Gastrocnemius medialis (tissue), 4 donors: ENCODE measurements around the gene CCDC158. TPM values are rescaled to one million over a fixed set of nuclear protein-coding genes. Genes with fewer than 3 reads are reported as not detected.

Experiments
- ATAC-seq, 2 donors: fragments of 150-250 bp; one replicate each; pipeline ENCODE4 v1.9.1; 2016
- DNase-seq, 2 donors: peaks; one replicate each; pipeline ENCODE4 v3.0.0-alpha.2; 2019
- H3K27ac ChIP-seq, 4 donors: fragments of 200-600 bp; sonication (generic); 1 replicate in 1 of 4; 2 replicates in 3 of 4; pipeline ENCODE4 v1.5.1; 2016 to 2018; ENCODE audit warnings: mild to moderate bottlenecking in 2 of 4, moderate library complexity in 1 of 4
- H3K27me3 ChIP-seq, 3 donors: fragments of 200-600 bp; sonication (generic) in 2 of 3; 1 replicate in 1 of 3; 2 replicates in 2 of 3; pipeline versions ENCODE4 v1.5.1 to v1.6.0; 2016 to 2019; ENCODE audit warnings: mild to moderate bottlenecking in 1 of 3, moderate library complexity in 1 of 3
- H3K36me3 ChIP-seq, 2 donors: fragments of 200-600 bp; sonication (generic) in 1 of 2; one replicate each; pipeline ENCODE4 v1.5.1; 2017 to 2018
- H3K4me1 ChIP-seq, 2 donors: fragments of 200-600 bp; sonication (generic) in 1 of 2; one replicate each; pipeline ENCODE4 v1.5.1; 2016 to 2017; ENCODE audit warnings: mild to moderate bottlenecking in 2 of 2
- H3K4me3 ChIP-seq, 4 donors: fragments of 200-600 bp; sonication (generic) in 3 of 4; 1 replicate in 1 of 4; 2 replicates in 3 of 4; pipeline ENCODE4 v1.5.1; 2016 to 2019; ENCODE audit warnings: mild to moderate bottlenecking in 2 of 4
- H3K9me3 ChIP-seq, 3 donors: fragments of 200-600 bp; sonication (generic) in 2 of 3; 1 replicate in 1 of 3; 2 replicates in 2 of 3; pipeline ENCODE4 v1.5.1; 2016 to 2019
- POLR2A ChIP-seq, 2 donors: fragments of 450-650 bp; IDR thresholded peaks; one replicate each; pipeline ENCODE4 v1.6.1; 2017; ENCODE audit warnings: antibody characterized with exemption in 2 of 2, mild to moderate bottlenecking in 2 of 2, moderate library complexity in 2 of 2
- in situ Hi-C, 4 donors: fragments of 200-750 bp; cut with MboI; loops; one replicate each; pipeline versions ENCODE4 v1.15.0 to v1.8.0; 2017; ENCODE audit warnings: low sequenced_read_pairs in 4 of 4
- intact Hi-C: fragments of 100-400 bp; cut with DNase I; formaldehyde crosslinking; loops from one replicate; pipeline ENCODE4 v1.15.1; 2023; ENCODE audit warnings: low total_unique reads
- total RNA-seq, 4 donors: library from RNA; depleted of rRNA; stranded (reverse); fragments of >200 nt; gene quantifications; one replicate each; pipeline versions ENCODE4 v1.1.0 to v1.2.3, GENCODE V29; 2016
- TF ChIP-seq, protein P1 (sequence below), 5 experiments: fragments of 450-650 bp in 3 of 5; fragments of 200-600 bp in 2 of 5; sonication (generic) in 2 of 5; IDR thresholded peaks in 4 of 5; conservative IDR thresholded peaks in 1 of 5; 1 replicate in 4 of 5; 2 replicates in 1 of 5; pipeline ENCODE4 v1.5.1; 2016 to 2019; ENCODE audit warnings: antibody characterized with exemption in 5 of 5, mild to moderate bottlenecking in 3 of 5, moderate library complexity in 3 of 5

Gene CCDC158
- total RNA-seq, 4 donors from 2014 or later = not detected

DNA sequence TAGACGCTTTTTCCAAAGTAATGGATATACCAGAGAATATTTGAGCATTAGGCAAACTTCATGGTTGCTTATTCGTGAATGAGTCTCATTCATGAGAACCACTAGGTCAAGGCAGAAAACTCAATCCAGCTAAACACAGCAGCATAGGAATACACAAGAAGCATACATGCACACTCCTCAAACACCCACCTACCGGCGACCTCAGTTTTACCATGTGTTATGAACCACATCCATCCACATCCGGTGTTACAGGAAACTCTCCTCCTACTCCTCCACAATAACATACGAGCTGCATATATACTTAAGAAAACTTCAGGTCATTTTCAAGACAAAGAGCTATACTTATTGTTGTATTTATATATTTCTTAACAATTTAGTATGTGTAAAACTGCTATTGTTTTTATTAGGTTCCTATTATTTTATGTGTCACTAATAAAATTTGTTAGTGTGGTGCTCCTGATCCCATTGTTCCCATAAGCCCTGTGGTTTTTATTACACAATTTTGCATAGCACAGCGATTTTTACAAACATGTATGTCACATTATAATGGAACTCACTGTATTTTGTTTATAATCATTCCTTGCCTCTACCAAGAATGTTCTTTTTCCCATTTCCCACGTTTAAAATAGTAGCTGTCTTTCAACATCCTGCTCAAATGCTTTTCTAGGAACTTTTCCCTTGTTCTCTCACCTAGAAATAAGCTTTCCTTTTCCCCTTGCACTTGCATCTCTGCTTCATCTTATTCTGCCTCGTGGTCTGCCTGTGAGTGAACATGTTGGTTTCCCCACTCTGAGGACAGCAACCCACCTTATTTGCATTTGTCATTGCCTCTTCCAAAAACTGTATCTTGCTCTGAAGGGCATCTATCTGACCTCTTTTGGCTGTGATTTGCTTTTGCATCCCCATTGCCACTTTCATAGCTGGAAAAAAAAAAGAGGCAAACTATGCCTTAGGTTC, 66.1 kb downstream of the CCDC158 start:
- intact Hi-C loops = no loop called here
- peaks cover 0 to 8% (median 2%) of the 10 kb centered on the region in 3 donors for H3K9me3 ChIP-seq
- H3K4me1 ChIP-seq = no peaks in the 10 kb centered on the region
- ATAC-seq = no peak
- no peak for TF ChIP-seq POLR2A (IDR thresholded peaks at IDR 0.05)
- TF ChIP-seq, protein P1, sequence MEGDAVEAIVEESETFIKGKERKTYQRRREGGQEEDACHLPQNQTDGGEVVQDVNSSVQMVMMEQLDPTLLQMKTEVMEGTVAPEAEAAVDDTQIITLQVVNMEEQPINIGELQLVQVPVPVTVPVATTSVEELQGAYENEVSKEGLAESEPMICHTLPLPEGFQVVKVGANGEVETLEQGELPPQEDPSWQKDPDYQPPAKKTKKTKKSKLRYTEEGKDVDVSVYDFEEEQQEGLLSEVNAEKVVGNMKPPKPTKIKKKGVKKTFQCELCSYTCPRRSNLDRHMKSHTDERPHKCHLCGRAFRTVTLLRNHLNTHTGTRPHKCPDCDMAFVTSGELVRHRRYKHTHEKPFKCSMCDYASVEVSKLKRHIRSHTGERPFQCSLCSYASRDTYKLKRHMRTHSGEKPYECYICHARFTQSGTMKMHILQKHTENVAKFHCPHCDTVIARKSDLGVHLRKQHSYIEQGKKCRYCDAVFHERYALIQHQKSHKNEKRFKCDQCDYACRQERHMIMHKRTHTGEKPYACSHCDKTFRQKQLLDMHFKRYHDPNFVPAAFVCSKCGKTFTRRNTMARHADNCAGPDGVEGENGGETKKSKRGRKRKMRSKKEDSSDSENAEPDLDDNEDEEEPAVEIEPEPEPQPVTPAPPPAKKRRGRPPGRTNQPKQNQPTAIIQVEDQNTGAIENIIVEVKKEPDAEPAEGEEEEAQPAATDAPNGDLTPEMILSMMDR (IDR thresholded peaks at IDR 0.05 in 4 of 5, conservative IDR thresholded peaks at IDR 0.05 in 1 of 5) = no peak
- no peak overlapping the region for H3K27ac ChIP-seq
- no peak for DNase-seq
- H3K36me3 ChIP-seq = no peaks in the 10 kb centered on the region
- in situ Hi-C loops = no loop called here
- H3K4me3 ChIP-seq = no peak overlapping the region
- H3K27me3 ChIP-seq = no peaks in the 10 kb centered on the region

DNA sequence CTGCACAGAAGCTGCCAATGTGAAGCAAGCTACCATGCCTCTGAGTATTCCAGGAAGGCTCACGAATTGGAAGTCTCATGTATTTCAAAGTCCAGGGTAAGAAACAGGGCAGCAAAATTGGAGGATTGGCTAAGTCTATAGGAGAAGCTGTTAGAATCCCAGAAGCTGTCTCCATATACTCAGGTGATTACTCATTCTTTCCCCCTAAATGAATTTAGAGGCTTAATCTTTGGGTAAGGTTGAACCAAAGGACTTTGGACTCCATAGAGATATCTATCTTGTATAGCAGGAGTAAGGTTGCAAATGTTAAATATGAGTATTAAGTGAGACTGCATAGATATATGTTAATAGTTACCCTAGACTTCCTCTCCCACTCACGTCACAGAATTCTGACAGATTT, 78.1 kb downstream of the CCDC158 start:
- H3K9me3 ChIP-seq = no peaks in the 10 kb centered on the region
- ATAC-seq = no peak
- no peak overlapping the region for H3K27ac ChIP-seq
- no peaks in the 10 kb centered on the region for H3K27me3 ChIP-seq
- TF ChIP-seq, protein P1 (IDR thresholded peaks at IDR 0.05 in 4 of 5, conservative IDR thresholded peaks at IDR 0.05 in 1 of 5) = no peak
- no peak for TF ChIP-seq POLR2A (IDR thresholded peaks at IDR 0.05)
- H3K36me3 ChIP-seq = no peaks in the 10 kb centered on the region
- DNase-seq = no peak
- peaks cover 5 to 12% of the 10 kb centered on the region in 2 donors for H3K4me1 ChIP-seq
- H3K4me3 ChIP-seq = no peak overlapping the region
- intact Hi-C loops = no loop called here
- in situ Hi-C loops = no loop called here

GRCh38 chr4:76342191-76342590, 78.8 kb downstream of the CCDC158 start:
- no peaks in the 10 kb centered on the region for H3K27me3 ChIP-seq
- no peak overlapping the region for H3K27ac ChIP-seq
- DNase-seq (no peak), ATAC-seq (no peak)
- H3K36me3 ChIP-seq = no peaks in the 10 kb centered on the region
- intact Hi-C loops = no loop called here
- peaks cover 5 to 12% of the 10 kb centered on the region in 2 donors for H3K4me1 ChIP-seq
- no peak for TF ChIP-seq POLR2A (IDR thresholded peaks at IDR 0.05)
- TF ChIP-seq, protein P1 (IDR thresholded peaks at IDR 0.05 in 4 of 5, conservative IDR thresholded peaks at IDR 0.05 in 1 of 5) = no peak
- H3K4me3 ChIP-seq = no peak overlapping the region
- H3K9me3 ChIP-seq = no peaks in the 10 kb centered on the region
- in situ Hi-C loops = no loop called here

DNA sequence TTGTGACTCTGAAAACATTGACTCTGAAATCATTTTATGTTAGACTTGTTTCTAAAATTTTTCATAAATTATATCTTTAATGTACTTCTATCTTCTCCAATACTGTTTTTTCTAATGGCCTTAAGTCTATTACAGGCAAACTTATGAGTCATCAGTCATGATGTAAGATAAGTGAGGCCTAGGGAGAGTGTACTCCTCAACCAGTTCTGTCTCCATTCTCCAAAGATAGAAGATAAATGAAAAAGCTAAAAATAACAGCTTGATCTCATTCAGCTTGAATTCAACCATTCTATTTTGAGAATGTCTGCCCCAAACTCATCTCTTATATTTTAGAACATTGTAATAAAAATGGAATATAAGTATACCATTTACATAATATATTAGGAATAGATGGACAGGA, 79.9 kb downstream of the CCDC158 start:
- Histone ChIP-seq H3K4me1 (peaks cover 5 to 12% of the 10 kb centered on the region in 2 donors), H3K27me3 (no peaks in the 10 kb centered on the region), H3K9me3 (no peaks in the 10 kb centered on the region), H3K36me3 (no peaks in the 10 kb centered on the region), H3K4me3 (no peak overlapping the region), H3K27ac (peak overlapping the region in 3 of 4 donors; percentile 13 to 33 (median 31))
- intact Hi-C loops (no loop called here), in situ Hi-C loops (no loop called here)
- ATAC-seq = peak; percentile 99 to 100
- TF ChIP-seq, protein P1 (IDR thresholded peaks at IDR 0.05 in 4 of 5, conservative IDR thresholded peaks at IDR 0.05 in 1 of 5) = no peak
- TF ChIP-seq POLR2A (IDR thresholded peaks at IDR 0.05) = no peak
- DNase-seq = no peak
